ENCODE measurements around the gene MAST4.
"Not testable (repeated sequence)": the region's sequence is repeated elsewhere in the genome, so short reads cannot be mapped to it uniquely, and the experiment has no call there.

The MAST4 gene

GRCh38 chr5:66647146-66647856 is 51.1 kb downstream of the MAST4 start:
- DNase-seq: no peak

- no peak for DNase-seq
Measured at GRCh38 chr5:66652818-66653217, 56.6 kb downstream of the MAST4 start.

- peak; percentile 72 for DNase-seq
Measured at GRCh38 chr5:66653325-66653724, 57.1 kb downstream of the MAST4 start.

- no peak for DNase-seq
Measured at GRCh38 chr5:66655395-66656324, 59.5 kb downstream of the MAST4 start.

- DNase-seq: peak; percentile 25
Measured at GRCh38 chr5:66658516-66658915, 62.3 kb downstream of the MAST4 start.

- no peak for DNase-seq
Measured at GRCh38 chr5:66659780-66660179, 63.6 kb downstream of the MAST4 start.

GRCh38 chr5:66660396-66660795 is 64.2 kb downstream of the MAST4 start:
- no peak for DNase-seq

GRCh38 chr5:66661149-66661548 is 65.0 kb downstream of the MAST4 start:
- no peak for DNase-seq

GRCh38 chr5:66666778-66667177 is 70.6 kb downstream of the MAST4 start:
- DNase-seq: peak; percentile 61

GRCh38 chr5:66669086-66669861 is 73.1 kb downstream of the MAST4 start:
- DNase-seq: no peak

- DNase-seq: no peak
Measured at GRCh38 chr5:66669862-66670195, 73.6 kb downstream of the MAST4 start.

GRCh38 chr5:66671305-66671704 is 75.1 kb downstream of the MAST4 start:
- DNase-seq: no peak

- DNase-seq: no peak
Measured at GRCh38 chr5:66674802-66675201, 78.6 kb downstream of the MAST4 start.

- DNase-seq: no peak
Measured at GRCh38 chr5:66675406-66675805, 79.2 kb downstream of the MAST4 start.

GRCh38 chr5:66680221-66680620 is 84.0 kb downstream of the MAST4 start:
- no peak for DNase-seq

- no peak for DNase-seq
Measured at GRCh38 chr5:66680804-66681203, 84.6 kb downstream of the MAST4 start.

GRCh38 chr5:66684663-66685062 is 88.5 kb downstream of the MAST4 start:
- no peak for DNase-seq

- DNase-seq: no peak
Measured at GRCh38 chr5:66689522-66690220, 93.5 kb downstream of the MAST4 start.

- no peak for DNase-seq
Measured at GRCh38 chr5:66694036-66694435, 97.8 kb downstream of the MAST4 start.

- DNase-seq: not testable (repeated sequence)
Measured at GRCh38 chr5:66695840-66696239, 99.6 kb downstream of the MAST4 start.

GRCh38 chr5:66697796-66698564 is 101.8 kb downstream of the MAST4 start:
- DNase-seq: no peak

GRCh38 chr5:66701244-66701643 is 105.1 kb downstream of the MAST4 start:
- no peak for DNase-seq
